Lung (tissue), 12 donors: Measurements from ENCODE around the gene MCF2. TPM values are rescaled to one million over a fixed set of nuclear protein-coding genes. Genes with fewer than 3 reads are reported as not detected.
A peak's percentile ranks its signal among the peaks of the same experiment; 100 is the strongest.

Source experiments
- ATAC-seq: fragments of 200-7000 bp; cut with Tn5 transposase; one replicate; pipeline ENCODE4 v1.9.1; 2020; ENCODE audit warnings: moderate number of reproducible peaks; ENCODE audit not compliant: insufficient read depth, low FRiP score
- DNase-seq, 3 donors: peaks; one replicate each; pipeline ENCODE4 v3.0.0-alpha.2; 2013 to 2017
- H3K27ac ChIP-seq, 2 donors: one replicate each; pipeline ENCODE4 v1.5.1; 2013; ENCODE audit warnings: mild to moderate bottlenecking in 2 of 2, moderate library complexity in 2 of 2, control low read depth in 1 of 2, inconsistent platforms in 1 of 2, low read depth in 1 of 2, low read length in 1 of 2
- H3K27me3 ChIP-seq, 3 donors: one replicate each; pipeline ENCODE4 v1.5.1; 2013; ENCODE audit warnings: low read length in 2 of 3; ENCODE audit not compliant: control insufficient read depth in 3 of 3, insufficient read depth in 3 of 3
- H3K36me3 ChIP-seq, 4 donors: one replicate each; pipeline ENCODE4 v1.5.1; 2013; ENCODE audit warnings: low read length in 4 of 4, mild to moderate bottlenecking in 1 of 4, moderate library complexity in 1 of 4; ENCODE audit not compliant: control insufficient read depth in 4 of 4, insufficient read depth in 4 of 4
- H3K4me1 ChIP-seq, 5 donors: one replicate each; pipeline ENCODE4 v1.5.1; 2013; ENCODE audit warnings: low read length in 5 of 5, mild to moderate bottlenecking in 2 of 5, moderate library complexity in 1 of 5; ENCODE audit not compliant: control insufficient read depth in 5 of 5, insufficient read depth in 5 of 5
- H3K4me3 ChIP-seq: one replicate; pipeline ENCODE4 v1.5.1; 2013; ENCODE audit warnings: mild to moderate bottlenecking, control low read depth, moderate library complexity
- H3K9ac ChIP-seq, 2 donors: one replicate each; pipeline ENCODE4 v1.5.1; 2013; ENCODE audit warnings: low read length in 2 of 2, control low read depth in 1 of 2; ENCODE audit not compliant: insufficient read depth in 1 of 2
- H3K9me3 ChIP-seq, 4 donors: one replicate each; pipeline ENCODE4 v1.5.1; 2013; ENCODE audit warnings: low read length in 3 of 4, mild to moderate bottlenecking in 1 of 4, moderate library complexity in 1 of 4; ENCODE audit not compliant: control insufficient read depth in 4 of 4, insufficient read depth in 3 of 4
- WGBS, 2 donors: extraction: QIAGEN DNeasy Blood & Tissue Kit; methylation state at CpG; one replicate each; pipeline ENCODE4 v1.1.7; 2013; 5-methylcytosine and 5-hydroxymethylcytosine counted together
- polyA plus RNA-seq, 2 donors: library from polyadenylated mRNA; stranded (reverse); fragments of 200-250 nt; gene quantifications; one replicate each; pipeline ENCODE4 v1.2.1, GENCODE V29; 2013
- total RNA-seq, 2 donors: library from RNA; depleted of rRNA in 1 of 2; stranded (reverse); fragments of >200 nt in 1 of 2; gene quantifications; one replicate each; pipeline ENCODE4 v1.2.1, GENCODE V29; 2014 to 2021
- TF ChIP-seq, protein P1 (sequence below): IDR thresholded peaks from 2 replicates; pipeline ENCODE4 v1.5.1; 2012; ENCODE audit warnings: mild to moderate bottlenecking; ENCODE audit errors: control extremely low read depth, extremely low read depth
- donor health status: control.
- donor health status: control.
- donor health status: Bipolar disorder and iron deficiency.
- donor health status: healthy.
- donor health status: DM: yes; HTN: yes; CAD: no.

The MCF2 gene
- total and polyA plus RNA-seq, 4 donors, result 0.10 to 0.37 (median 0.14) TPM

- WGBS, 2 donors, result 69 to 92% methylated on average over 3 of the region's 3 CpGs
- no peaks in the 10 kb centered on the region for H3K27me3 ChIP-seq
- no peaks in the 10 kb centered on the region for H3K4me1 ChIP-seq
- H3K4me3 ChIP-seq, result no peak overlapping the region
- no peaks in the 10 kb centered on the region for H3K36me3 ChIP-seq
- no peak for DNase-seq
- TF ChIP-seq, protein P1, sequence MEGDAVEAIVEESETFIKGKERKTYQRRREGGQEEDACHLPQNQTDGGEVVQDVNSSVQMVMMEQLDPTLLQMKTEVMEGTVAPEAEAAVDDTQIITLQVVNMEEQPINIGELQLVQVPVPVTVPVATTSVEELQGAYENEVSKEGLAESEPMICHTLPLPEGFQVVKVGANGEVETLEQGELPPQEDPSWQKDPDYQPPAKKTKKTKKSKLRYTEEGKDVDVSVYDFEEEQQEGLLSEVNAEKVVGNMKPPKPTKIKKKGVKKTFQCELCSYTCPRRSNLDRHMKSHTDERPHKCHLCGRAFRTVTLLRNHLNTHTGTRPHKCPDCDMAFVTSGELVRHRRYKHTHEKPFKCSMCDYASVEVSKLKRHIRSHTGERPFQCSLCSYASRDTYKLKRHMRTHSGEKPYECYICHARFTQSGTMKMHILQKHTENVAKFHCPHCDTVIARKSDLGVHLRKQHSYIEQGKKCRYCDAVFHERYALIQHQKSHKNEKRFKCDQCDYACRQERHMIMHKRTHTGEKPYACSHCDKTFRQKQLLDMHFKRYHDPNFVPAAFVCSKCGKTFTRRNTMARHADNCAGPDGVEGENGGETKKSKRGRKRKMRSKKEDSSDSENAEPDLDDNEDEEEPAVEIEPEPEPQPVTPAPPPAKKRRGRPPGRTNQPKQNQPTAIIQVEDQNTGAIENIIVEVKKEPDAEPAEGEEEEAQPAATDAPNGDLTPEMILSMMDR, result no peak
- ATAC-seq, result no peak
- H3K9ac ChIP-seq, result no peak overlapping the region
- no peaks in the 10 kb centered on the region for H3K9me3 ChIP-seq
- no peak overlapping the region for H3K27ac ChIP-seq
Measured at GRCh38 chrX:139647597-139647996, 60.4 kb downstream of the MCF2 start.

DNA sequence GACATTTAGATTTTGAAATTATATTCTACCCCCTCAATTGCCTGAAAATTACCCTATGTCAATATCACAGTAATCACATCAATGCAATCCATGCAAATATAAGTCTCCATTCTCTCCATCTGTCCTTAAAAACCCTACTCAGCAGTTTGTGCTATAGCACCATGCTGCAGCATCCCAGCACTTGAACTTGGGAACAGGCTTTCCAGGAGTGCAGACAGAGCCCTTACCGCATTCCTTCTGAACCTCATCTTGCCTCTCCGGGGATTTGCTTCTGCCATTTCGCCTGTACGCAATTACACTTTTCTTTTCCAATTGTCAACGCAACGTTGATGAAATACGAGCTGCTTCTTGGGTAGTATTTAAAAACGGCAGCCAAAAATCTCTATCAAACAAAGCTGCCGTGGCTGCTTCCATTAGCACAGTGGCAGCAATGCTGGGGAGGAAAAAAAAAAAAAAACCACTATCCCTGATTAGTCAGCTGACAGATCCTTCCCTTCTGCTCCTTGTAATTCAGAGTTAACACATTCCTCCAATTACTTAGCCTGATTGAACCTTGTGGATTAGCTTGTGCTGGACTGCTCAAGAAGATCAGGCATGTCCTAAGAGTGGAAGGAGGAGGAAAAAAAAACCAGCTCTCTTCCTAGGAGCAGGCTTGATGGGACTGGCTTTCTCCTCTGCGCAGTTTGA lies 65.6 kb downstream of the MCF2 start:
- 33 to 34% methylated on average over 10 of the region's 10 CpGs for WGBS, 2 donors
- H3K36me3 ChIP-seq, result no peaks in the 10 kb centered on the region
- ATAC-seq, result no peak
- no peaks in the 10 kb centered on the region for H3K4me1 ChIP-seq
- H3K9me3 ChIP-seq, result no peaks in the 10 kb centered on the region
- no peak overlapping the region for H3K9ac ChIP-seq
- DNase-seq, result peak in 2 of 3 donors; percentile 1 to 2
- H3K4me3 ChIP-seq, result no peak overlapping the region
- peaks cover 3 to 8% (median 3%) of the 10 kb centered on the region in 3 donors for H3K27me3 ChIP-seq
- no peak overlapping the region for H3K27ac ChIP-seq
- TF ChIP-seq, protein P1, result no peak

DNA sequence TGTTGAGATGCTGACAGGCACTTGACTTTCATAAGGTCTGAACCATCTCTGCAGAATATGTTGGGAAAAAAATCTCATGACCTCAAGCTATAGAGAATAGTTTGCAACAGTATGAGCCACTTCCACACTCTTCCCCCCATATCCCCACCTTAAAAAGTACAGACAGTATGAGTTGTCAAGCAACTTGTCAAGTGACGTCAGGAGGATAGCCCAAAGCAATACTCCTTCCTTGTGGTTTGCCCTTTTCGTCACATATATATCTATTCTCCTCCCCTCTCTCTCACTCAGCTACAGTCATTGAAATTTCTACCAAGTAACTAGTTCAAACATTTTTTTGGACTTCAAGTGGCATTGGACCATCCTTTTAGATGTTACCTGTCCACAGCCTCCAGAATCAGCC lies 67.7 kb downstream of the MCF2 start:
- Histone ChIP-seq H3K9me3 (no peaks in the 10 kb centered on the region), H3K27me3 (peaks cover 3 to 8% (median 3%) of the 10 kb centered on the region in 3 donors), H3K4me1 (no peaks in the 10 kb centered on the region), H3K4me3 (no peak overlapping the region), H3K36me3 (no peaks in the 10 kb centered on the region), H3K27ac (no peak overlapping the region), H3K9ac (no peak overlapping the region)
- WGBS, 2 donors, result 60 to 85% methylated on average over 2 of the region's 2 CpGs
- TF ChIP-seq, protein P1, result no peak
- ATAC-seq (no peak), DNase-seq (no peak)

DNA sequence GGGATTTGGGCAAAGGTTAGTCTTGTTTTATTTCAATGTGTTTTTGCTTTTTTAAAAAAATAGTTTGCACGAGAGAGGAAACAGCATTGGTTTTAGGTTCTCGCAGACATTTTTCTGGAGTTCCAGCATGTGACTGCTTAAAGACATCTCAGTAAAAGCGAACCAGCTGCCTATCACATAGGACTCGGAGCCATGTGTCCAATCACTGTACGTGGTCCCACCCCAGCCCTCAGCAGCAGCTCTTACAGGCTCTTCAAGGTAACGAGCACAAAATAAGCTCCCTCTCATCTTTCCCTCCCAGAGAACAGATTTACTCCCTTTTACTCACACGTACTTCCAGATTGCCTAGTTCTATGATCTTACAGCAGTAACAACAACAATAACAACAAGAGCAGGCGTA lies 68.7 kb downstream of the MCF2 start:
- no peaks in the 10 kb centered on the region for H3K36me3 ChIP-seq
- H3K27me3 ChIP-seq, result peaks cover 3 to 8% (median 3%) of the 10 kb centered on the region in 3 donors
- H3K9me3 ChIP-seq, result no peaks in the 10 kb centered on the region
- H3K9ac ChIP-seq, result no peak overlapping the region
- no peak for ATAC-seq
- H3K27ac ChIP-seq, result no peak overlapping the region
- H3K4me1 ChIP-seq, result no peaks in the 10 kb centered on the region
- no peak overlapping the region for H3K4me3 ChIP-seq
- TF ChIP-seq, protein P1, result no peak
- WGBS, 2 donors, result 73 to 90% methylated on average over 8 of the region's 8 CpGs
- DNase-seq, result no peak
